Muscle of back (tissue), 13 donors: Measurements from ENCODE around the gene ANKEF1. TPM values are rescaled to one million over a fixed set of nuclear protein-coding genes. Genes with fewer than 3 reads are reported as not detected.
"Not testable (repeated sequence)": the region's sequence is repeated elsewhere in the genome, so short reads cannot be mapped to it uniquely, and the experiment has no call there.

Experiments
- DNase-seq, 3 donors: peaks; one replicate each; pipeline versions ENCODE4 v3.0.0 to v3.0.0-alpha.2; 2013
- long read RNA-seq, 9 donors: transcript quantifications; one replicate each; lab custom pipeline, GENCODE V29; 2026
- polyA plus RNA-seq, 10 donors: library from polyadenylated mRNA; unstranded; fragments of 120-200 nt; gene quantifications; one replicate each; pipeline ENCODE4 v1.2.1, GENCODE V29; 2013; ENCODE audit not compliant: insufficient read length in 10 of 10

ANKEF1 gene
- 1 to 10 TPM; 1.0 to 1.8 (median 1.2) TPM for polyA plus RNA-seq
- long read RNA-seq, donor 1: 0 reads
- long read RNA-seq, donor 2: 0 reads
- long read RNA-seq, donor 3: 0 reads
- long read RNA-seq, donor 4: 0 reads
- long read RNA-seq, donor 5: 0 reads
- long read RNA-seq, donor 6: 0 reads
- long read RNA-seq, donor 7: 0 reads
- long read RNA-seq, donor 8: 0 reads
- long read RNA-seq, donor 9: 0 reads

GRCh38 chr20:10034717-10035571 lies at the start of gene ANKEF1:
Gene ANKEF1, plus strand, starts transcription at chr20:10034987. Its CDS starts 3,315 bp downstream, at chr20:10038302.
- peak; percentile 54 to 77 (median 55) for DNase-seq

DNA sequence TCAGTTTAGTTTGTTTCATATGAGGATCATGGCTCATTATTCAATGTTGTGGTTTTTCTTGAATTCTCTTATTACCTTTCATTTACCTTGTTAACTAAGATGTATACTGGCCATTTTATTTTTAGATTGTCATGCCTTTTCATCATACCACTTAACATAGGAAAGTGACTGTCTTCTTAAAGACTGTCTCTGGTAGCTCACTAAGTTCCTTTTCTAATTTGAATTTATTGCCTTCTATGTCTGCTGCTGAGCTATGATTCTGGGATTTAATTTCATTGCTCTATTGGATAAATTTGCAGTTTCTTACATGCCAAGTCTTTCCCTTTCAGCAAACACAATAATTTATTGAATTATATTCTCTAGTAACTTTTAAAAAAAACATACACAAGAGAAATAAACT lies 49.5 kb upstream of the ANKEF1 start:
- DNase-seq: no peak

GRCh38 chr20:9985773-9986172 lies 49.0 kb upstream of the ANKEF1 start:
- no peak for DNase-seq

- peak; percentile 42 to 59 (median 49) for DNase-seq
Observed at GRCh38 chr20:9989066-9989724, 45.6 kb upstream of the ANKEF1 start.

DNA sequence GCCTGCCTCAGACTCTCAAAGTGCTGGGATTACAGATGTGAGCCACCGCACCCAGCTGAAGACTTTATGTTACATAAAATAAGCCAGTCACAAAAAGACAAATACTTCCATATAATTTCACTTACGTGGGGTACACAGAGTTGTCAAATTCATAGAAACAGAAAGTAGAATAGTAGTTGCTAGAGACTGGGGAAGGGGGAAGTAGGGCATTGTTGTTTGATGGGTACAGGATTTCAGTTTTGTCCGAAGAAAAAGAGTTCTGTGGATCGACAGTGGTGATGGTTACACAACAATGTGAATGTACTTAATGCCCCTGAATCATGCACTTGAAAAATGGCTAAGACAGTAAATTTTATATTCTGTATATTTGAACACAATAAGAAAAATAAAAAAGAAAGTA lies 41.6 kb upstream of the ANKEF1 start:
- no peak for DNase-seq

DNA sequence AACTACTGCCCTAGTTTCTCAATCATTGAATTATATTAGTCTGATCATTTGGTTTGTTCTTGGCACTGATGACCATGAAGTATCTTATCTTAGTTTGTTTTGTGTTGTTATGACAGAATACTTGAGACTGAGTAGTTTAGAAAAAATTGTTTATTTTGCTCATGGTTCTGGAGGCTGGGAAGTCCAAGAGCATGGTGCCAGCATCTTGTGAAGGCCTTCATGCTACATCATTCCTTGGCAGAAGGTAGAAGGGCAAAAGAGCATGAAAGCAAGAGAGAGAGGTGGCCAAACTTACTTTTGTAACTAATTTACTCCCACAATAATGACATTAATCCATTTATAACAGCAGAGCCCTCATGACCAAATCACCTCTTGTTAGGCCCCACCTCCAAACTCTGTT lies 40.1 kb upstream of the ANKEF1 start:
- no peak for DNase-seq

DNA sequence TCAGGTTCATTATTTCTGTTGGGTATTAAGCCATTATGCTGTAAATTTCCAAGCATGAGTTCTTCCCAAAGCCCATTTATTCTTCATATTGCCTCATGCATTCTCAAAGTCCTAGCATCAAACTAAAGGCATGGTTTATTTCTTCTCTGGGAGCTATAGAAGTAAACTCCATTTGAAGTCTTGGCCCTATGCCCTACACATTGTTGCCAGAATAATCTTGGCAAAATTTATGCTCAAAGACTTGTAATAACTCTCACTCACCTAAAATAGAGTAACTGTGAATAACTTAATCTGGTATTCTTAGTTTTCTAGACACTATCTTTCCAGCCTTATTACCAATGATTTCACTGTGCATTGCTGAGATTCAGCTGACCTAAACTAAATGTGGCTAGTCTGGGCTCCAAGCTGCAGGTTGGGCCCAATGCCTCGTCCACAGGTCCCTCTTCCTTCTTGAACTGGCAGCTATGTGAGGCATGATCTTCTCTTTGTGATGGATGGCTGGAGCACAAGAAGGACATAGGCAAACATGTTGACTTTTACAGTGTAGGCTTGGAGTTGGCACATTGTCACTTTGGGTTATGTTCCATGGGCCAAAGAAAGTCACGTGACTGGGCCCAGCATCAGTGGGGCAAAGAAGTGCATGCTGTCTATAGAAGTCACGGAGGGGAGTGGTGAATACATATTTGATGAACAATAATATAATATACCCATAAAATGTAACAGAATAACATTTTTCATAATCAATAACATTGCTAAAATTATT lies 39.1 kb upstream of the ANKEF1 start:
- no peak for DNase-seq

DNA sequence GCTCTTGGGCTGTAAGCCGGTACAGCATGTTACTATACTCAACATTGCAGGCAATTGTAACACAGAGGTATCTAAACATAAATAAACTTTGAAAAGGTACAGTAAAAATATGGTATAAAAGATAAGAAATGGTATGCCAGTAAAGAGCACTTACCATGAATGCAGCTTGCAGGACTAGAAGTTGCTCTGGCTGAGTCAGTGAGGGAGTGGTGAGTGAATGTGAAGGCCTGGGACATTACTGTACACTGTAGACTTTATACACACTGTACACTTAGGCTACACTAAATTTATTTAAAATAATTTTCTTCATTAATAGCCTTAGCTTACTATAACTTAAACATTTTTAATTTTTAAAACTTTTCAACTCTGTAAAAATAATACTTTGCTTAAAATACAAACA lies 37.8 kb upstream of the ANKEF1 start:
- no peak for DNase-seq

DNA sequence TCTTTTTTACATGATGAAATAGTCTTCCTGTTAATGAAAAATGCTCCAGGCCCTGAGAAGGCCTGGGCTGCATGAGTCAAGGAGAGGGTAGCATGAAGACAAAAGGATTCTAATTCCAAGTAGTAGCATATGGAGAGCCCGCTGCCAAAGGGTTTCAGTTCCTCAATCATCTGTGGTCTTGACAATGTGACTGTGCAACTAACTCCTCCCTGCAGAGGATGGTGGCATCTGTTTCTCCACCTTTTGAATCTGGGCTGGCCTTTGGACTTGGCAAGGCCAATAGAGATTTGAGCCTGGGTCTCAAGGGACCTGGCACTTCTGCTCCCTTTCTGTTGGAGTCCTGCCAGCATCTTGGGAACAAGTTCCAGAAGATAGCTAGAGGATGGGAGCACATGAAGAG lies 35.1 kb upstream of the ANKEF1 start:
- peak in 1 of 3 donors; percentile 10 for DNase-seq

DNA sequence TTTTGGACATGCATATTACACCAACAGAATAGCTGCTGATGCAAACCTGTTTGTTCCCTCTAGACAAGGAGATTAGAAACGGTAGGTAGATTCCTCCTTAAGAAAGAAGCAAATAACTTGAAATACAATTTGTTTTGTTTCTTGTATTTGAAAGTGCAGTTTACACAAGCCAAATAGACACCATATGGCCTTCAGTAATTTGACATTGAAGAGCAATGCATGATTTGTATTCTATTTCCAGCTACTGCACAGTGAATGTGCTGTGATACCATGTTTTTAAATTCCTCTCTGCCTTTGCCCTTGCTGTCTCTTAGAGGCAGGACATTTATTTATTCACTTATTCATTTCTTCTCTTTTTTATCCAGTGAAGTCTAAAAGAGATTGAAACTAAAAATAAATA lies 31.9 kb upstream of the ANKEF1 start:
- DNase-seq: no peak

DNA sequence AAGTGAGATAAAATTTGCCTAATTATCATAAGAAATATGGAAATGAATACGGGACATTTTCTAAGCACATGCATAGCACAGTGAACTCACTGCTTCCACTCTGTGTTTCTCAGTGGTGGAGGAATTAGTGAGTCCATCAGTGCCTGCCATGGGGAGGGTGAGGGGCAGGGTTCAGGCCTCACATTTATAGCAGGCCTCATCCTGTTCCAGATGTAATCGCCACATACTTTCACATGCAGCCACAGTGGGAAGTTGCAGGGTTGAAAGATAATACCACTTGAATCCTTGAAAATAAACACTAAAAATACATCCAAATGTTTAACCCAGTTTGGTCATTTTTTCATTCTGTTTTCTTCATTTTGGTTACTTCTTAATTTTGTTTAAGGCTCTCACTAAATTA lies 29.9 kb upstream of the ANKEF1 start:
- DNase-seq: no peak

DNA sequence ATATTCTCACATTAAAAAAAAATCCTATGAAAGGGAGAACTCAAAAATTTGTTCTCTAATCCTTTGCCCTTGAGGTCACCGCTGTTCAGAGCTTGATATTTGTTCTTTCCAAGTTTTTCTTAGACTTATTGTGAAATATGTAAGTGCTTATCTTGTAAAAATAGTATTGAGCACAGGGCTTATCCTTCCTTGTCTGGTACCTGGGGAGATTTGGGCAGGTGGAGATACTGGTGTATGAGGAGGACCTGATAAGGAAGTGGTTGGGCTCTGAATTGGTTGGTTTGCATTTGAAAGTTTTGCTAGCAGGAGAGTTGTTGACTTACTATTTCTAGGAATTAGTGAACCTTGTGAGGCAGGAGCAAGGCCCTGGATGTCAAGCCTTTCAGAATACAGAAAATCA lies 28.9 kb upstream of the ANKEF1 start:
- no peak for DNase-seq

GRCh38 chr20:10006447-10007090 lies 28.2 kb upstream of the ANKEF1 start:
- DNase-seq: no peak

DNA sequence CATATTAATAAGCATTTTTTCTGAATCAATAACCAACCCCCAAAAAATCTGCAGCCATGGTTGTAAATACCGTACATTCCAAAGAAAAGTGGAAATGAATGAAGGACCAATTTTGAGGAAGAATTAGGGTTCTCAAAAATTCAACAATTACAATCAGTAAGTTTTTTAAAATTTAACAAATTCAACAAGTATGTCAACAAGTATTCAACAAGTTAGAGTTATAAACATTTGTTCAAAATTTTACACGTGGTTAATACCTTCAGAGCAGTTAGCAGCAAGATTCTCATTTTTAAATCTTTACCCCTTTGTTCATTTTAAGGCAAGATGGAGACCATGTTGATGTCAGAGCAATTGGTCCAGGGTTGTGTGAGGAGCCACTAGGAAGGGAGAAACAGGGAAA lies 27.6 kb upstream of the ANKEF1 start:
- no peak for DNase-seq

- no peak for DNase-seq
Observed at GRCh38 chr20:10007747-10008146, 27.0 kb upstream of the ANKEF1 start.

- DNase-seq: no peak
Observed at GRCh38 chr20:10012464-10012863, 22.3 kb upstream of the ANKEF1 start.

- no peak for DNase-seq
Observed at GRCh38 chr20:10014431-10014830, 20.4 kb upstream of the ANKEF1 start.

- no peak for DNase-seq
Observed at GRCh38 chr20:10020937-10021336, 13.8 kb upstream of the ANKEF1 start.

DNA sequence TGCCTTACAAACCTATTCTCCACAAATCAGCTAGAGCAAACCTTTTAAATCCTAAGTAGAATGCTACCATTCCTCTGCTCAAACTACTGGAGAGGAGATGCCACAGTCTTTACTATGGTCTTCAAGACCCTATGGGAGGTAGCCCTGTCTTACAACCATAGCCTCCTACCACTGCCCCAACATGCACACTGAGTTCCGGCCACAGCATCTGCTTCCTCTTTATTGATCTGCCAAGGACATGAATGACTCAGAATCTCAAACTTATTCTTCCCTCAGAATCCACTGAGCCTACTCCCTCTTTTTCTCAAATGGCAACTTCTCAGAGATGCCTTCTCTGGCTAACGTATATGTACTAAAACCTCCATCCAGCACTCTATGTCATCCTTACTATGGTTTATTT lies 12.2 kb upstream of the ANKEF1 start:
- no peak for DNase-seq

DNA sequence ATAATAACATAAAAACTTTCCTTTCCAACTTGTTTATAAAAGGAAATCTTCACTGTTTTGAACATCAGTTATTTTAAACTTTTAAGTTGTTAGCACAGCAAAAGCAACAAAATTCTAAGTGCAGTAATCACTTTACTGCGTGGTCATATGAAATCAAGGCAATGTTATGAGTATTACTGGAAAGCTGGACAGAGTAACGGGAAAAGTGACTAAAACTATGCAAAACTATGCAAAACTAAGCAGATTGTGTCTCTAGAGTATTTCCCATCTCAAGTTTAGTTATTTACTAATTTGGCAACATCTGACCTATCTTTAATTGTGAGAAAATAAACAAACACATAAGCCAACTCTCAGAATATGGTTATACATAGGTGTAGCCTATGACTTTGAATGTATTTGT lies 10.9 kb upstream of the ANKEF1 start:
- DNase-seq: peak; percentile 8 to 36 (median 28)

DNA sequence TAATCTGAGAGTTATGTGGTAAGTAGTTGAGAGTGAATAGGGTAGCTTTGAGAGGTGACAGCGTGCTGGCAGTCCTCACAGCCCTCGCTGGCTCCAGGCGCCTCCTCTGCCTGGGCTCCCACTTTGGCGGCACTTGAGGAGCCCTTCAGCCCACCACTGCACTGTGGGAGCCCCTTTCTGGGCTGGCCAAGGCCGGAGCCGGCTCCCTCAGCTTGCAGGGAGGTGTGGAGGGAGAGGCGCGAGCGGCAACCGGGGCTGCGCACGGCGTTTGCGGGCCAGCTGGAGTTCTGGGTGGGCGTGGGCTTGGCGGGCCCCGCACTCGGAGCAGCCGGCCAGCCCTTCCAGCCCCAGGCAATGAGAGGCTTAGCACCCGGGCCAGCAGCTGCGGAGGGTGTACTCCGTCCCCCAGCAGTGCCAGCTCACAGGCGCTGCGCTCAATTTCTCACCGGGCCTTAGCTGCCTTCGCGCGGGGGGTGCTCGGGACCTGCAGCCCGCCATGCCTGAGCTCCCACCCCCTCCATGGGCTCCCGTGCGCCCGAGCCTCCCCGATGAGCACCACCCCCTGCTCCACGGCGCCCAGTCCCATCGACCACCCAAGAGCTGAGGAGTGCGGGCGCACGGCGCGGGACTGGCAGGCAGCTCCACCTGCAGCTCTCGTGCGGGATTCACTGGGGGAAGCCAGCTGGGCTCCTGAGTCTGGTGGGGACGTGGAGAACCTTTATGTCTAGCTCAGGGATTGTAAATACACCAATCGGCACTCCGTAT lies 3.2 kb upstream of the ANKEF1 start:
- not testable (repeated sequence) for DNase-seq
